Suppressor macrophage treated with lipopolysaccharide for 1 hour (primary cell): Measurements from ENCODE around the gene DENND10.
"Not testable (repeated sequence)": the region's sequence is repeated elsewhere in the genome, so short reads cannot be mapped to it uniquely, and the experiment has no call there.

ENCODE experiments used
- DNase-seq, 3 donors: peaks; one replicate each; pipeline ENCODE4 v3.0.0-alpha.2; 2020 to 2022

Gene DENND10

DNA sequence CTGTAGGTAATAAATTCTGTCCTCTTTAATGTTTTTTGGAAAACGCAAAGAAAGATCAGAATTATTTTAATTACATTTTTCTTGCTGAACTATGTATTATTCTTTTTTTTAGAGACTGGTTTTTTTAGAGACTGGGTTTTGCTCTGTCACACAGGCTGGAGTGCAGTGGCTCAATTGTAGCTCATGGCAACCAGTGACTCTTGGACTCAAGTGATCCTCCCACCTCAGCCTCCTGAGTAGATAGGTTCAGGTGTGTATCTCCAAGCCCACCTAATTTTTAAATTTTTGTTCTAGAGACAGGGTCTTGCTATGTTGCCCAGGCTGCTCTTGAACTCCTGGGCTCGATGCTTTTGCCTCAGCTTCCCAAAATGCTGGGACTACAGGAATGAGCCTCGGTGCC, 5.3 kb upstream of the DENND10 start:
- no peak for DNase-seq

DNA sequence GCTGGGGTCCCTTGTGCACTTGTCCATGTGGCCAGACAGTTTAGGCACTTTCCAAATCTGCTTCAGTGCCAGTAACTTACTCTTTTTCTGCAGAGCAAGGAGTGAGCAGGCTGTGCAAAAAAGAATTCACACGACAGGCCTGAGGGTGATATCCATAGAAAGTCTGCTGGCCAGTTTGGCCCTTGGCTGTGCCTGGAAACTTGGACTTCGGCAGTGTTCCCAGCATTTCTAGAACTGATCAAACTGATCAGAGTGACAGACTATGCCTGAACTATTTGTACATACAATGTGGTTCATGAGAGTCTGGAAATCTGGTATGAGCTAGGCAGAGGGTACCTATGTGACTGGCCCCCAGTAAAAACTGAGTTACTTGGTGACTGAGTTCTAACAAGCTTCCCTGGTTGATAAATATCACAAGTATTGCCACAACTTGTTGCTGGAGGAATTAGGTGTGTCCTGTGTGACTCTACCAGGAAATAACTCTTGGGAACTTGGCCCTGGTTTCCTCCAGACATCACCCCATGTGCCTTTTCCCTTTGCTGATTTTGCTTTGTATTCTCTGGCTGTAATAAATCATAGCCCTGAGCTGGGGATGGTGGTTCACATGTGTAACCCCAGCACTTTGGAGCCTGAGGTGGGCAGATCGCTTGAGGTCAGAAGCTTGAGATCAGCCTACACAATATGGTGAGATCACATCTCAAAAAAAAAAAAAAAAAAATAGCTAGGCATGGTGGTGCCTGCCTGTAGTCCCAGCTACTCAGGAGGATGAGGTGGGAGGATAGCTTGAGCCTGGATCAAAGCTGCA, 3.3 kb upstream of the DENND10 start:
- DNase-seq, result peak in 2 of 3 donors; percentile 38 to 58

DNA sequence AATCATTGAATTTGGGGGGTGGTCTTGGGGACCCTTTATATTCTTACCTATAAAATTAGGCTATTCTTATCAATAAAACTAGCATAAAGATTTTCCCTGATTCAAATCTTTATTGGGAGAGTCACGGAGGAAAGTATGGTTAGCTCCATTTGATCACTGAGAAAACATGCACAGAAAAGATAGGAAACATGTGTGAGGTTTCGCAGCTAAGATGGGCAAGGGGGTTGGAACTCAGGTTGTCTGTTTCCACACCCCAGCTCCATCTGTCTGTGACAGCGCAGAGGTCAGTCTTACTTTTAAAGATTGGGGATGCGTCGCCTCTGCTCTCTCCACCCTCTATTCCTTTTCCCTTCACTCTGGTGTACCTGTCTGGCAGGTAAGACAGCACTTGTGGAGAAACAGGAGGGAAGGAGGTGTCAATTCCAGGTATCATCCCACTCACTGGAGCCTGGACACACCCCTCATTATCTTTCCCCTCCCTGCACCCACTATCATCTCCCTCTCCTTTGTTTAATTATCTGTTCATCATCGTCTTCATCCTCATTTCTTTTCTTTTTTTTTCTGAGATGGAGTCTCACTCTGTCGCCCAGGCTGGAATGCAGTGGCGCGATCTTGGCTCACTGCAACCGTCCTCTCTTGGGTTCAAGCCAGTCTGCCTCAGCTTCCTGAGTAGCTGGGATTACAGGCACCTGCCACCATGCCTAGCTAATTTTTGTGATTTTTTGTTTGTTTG, 2.4 kb upstream of the DENND10 start:
- DNase-seq, result no peak

DNA sequence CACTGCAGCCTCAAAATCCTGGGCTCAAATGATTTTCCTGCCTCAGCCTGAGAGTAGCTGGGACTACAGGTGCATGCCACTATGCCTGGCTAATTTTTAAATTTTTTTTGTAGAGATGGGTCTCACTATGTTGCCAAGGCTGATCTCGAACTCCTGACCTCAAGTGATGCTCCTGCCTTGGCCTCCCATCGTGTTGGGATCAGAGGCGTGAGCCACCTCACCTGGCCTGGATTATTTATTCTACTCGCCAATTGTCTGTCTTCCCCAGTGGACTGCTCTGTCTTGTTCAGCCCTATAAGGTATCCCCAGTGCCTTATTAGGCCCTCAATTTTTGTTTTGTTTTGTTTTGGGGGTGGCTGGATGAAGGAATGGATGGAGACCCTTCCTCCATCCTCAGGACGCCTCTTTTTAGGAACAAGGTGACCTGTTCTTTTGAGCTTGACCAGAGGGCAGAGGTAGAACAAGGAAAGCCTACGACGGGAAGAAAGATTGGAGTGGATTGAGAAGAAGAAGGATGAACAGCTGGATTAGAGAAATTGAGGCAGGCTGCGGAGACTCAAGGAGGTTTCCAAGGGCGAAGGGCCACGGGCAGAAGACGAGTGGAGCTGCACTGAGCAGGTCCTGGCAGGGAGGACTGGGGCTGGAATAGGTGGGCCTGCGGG, 541 bp upstream of the DENND10 start:
- DNase-seq, result no peak

DNA sequence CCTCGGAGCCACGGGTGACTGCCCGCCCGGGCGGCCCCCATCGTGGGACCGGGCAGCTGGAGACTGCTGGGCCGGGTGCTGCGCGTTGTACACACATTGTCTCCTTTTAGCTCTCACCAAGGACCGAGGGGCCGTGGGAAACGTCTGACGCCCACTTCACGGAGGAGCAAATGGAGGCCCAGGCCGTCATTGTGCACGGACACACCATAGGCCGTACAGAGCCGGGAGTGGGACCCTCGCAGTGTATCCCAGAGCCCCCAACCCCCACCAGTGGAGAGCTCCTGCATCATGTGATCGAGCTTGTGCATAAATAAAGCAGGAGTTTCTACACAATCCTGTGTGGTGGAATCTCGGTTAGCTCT, 722 bp downstream of the DENND10 start:
- no peak for DNase-seq

DNA sequence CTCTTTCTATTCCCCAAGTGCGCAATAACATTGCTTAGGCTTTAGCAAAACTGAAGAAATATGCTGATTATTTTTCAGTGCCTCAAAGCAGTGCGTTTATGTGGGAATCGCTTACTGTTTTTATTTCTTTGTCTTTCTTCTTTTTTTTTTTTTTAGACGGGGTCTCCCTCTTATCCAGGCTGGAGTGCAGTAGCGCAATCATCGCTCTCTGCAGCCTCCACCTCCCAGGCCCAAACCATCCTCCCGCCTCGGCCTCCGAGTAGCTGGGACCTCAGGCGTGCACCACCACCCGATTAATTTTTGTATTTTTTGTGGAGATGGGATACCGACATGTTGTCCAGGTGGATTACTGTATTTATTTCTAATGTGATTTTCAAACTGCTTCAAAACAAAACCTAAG, 1.2 kb downstream of the DENND10 start:
- no peak for DNase-seq

DNA sequence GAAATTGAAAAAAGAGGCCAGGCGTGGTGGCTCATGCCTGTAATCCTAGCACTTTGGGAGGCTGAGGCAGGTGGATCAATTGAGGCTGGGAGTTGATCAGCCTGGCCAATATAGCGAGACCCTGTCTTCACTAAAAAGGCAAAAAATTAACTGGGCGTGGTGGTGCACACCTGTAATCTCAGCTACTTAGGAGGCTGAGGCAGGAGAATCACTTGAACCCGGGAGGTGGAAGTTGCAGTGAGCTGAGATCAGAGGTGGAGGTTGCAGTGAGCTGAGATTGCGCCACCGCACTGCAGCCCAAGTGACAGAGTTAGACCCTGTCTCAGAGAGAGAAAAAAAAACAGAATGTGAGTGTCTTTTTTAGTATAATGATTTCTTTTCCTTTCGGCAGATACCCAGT, 2.0 kb downstream of the DENND10 start:
- not testable (repeated sequence) for DNase-seq

DNA sequence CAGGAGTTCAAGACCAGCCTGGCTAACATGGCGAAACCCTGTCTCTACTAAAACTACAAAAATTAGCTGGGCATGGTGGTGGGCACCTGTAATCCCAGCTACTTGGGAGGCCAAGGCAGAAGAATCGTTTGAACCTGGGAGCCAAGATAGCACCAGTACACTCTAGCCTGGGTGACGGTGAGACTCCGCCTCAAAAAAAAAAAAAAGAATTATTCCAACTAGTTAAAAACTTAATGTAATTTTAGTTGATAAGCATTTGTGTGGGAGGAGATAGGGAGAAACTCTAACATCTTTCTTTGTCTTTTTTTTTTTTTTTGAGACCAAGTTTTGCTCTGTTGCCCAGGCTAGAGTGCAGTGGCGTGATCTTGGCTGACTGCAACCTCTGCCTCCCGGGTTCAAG, 3.2 kb downstream of the DENND10 start:
- DNase-seq, result not testable (repeated sequence)

DNA sequence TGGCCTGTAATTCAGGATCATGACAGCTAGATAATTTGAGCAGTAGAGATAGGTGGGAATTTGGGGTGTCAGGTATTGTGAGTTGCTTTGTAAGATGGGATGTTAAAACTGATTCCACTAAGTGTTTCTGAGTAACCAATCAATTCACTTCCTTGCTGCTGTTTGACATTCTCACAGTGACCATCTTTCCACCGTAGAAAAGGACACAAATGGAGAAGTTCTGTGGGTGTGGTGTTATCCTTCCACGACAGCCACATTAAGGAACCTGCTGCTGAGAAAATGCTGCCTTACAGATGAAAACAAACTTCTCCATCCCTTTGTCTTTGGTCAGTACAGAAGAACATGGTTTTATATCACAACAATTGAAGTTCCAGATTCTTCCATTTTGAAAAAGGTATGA, 3.9 kb downstream of the DENND10 start:
- not testable (repeated sequence) for DNase-seq

DNA sequence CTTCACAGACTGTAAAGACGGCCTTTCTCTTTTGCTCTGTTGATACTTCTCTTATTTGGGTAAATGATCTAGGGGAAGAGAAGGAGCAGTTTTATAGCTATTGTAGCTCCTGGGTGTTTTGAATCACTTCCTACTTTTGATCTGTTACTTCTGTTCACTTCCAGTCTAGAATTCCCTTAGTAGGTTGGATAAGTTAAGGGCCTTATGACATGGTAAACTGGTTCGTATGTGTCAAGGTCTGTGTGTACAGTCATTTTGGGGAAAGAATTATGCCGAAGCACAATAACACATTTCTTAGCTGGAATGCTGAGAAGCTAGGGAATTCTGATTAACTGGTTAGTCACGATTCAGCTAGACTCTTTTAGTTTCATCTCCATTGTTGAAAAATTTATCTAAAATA, 8.1 kb downstream of the DENND10 start:
- peak in 2 of 3 donors; percentile 63 to 72 for DNase-seq

DNA sequence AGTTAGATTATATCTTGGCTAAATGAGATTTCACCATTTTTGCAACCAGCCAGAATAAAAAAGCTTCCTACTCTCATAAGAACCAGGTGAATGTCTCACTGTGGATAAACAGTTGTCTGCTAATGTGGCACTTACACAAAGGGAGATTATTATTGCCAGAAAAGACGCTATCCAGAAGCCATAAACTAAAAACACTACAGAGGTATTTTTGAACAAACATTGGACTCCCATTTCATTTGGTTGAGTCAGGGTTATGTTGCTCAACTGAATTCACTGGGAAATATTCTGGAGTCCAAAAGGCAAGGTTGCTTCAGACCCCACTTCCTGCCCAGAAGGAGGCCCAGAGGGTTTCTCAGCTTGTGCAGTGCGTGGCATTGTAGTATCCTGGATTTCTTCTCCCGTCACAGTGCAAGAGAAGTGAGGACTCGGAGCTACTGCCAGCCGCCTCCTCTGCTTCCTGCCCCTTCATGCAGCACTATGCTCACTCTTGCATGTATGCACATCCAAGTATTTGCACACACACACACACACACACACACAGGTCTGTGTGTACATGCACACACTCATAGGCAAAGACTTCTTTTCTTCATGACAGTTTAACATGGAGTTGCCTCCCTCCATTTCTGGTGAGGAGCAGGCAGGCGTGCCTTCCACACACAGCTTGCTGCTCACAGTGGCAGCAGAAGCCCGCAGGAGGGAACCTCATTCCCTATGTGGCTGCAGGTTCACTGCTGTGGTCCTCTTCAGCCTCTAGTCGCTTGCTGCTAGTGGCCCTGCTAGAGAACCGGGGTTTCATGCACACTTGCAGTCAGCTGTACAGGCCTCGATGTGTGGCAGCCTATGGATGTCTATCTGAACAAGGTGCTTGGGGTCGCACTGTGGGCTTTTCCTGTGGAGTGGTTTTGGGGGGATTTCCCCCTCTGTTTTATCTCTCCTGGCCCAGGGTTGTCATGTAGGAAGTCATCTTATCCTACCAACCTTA, 10.1 kb downstream of the DENND10 start:
- peak; percentile 65 to 82 (median 77) for DNase-seq

DNA sequence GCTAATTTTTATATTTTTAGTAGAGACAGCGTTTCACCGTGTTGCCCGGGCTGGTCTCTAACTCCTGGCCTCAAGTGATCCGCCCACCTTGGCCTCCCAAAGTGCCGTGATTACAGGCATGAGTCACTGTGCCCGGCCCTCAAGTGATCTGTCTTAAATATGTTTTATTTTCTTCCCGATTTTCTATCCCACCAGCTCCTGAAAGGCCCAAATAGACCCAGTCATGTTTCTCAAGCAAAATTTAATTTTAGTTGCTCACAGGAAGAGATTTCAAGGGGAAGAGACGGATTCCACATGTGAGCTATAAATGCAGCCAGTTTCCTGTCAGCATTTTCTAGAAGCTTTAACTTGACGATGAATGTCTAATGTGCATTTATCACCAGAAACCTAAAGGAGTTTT, 12.0 kb downstream of the DENND10 start:
- peak; percentile 29 to 40 (median 33) for DNase-seq

DNA sequence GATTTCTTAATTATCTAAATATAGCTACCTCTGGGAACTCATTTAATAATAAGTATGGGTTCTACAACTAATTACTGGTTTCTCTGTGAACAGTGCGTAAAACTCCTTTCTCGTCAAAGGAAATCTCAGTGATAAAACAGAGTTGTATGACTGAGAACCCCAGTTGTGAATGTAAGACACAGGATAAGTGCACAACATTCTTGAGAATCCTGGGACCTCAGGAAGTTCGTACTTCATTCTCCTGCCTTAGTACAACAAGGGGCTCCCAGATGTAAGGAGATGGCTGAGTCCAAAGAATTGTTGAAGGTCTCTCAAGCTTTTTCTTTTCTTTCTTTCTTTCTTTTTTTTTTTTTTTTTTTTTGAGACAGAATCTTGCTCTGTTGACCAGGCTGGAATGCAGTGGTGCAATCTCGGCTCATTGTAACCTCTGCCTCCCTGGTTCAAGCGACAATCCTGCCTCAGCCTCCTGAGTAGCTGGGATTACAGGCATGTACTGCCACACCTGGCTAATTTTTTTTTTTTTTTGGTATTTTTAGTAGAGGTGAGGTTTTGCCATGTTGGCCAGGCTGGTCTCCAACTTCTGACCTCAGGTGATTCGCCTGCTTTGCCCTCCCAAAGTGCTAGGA, 12.5 kb downstream of the DENND10 start:
- no peak for DNase-seq

DNA sequence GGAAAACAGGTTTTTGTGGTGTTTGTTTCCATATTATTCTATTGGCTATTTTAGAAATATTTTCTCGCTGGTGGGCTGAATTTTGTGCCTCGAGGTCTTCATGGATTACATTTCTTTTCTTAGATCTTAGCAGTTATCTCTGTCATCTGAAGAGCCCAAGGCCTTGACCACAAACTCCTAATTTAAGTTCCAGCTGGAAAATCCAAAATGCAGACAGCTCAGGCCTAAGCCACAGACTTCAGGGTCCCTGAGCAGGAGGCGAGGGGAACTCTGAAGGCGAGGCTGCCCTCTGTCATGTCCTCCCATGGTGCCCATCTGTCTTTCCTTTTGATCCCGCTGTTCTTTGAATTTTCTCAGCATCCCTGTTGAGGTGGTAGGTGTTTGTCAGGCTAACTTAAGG, 14.3 kb downstream of the DENND10 start:
- DNase-seq, result no peak

DNA sequence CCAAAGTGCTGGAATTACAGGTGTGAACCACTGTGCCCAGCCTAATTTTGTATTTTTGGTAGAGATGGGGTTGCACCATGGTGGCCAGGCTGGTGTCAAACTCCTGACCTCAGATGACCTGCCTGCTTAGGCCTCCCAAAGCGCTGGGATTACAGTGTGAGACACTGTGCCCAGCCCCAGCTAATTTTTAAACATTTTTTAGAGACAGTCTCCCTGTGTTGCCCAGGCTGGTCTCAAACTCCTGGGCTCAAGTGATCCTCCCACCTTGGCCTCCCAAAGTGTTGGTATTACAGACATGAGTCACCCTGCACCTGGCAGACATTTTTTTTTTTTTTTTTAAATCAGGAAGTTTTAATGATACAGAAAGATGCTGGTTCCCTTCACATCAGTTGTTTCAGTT, 15.5 kb downstream of the DENND10 start:
- no peak for DNase-seq

DNA sequence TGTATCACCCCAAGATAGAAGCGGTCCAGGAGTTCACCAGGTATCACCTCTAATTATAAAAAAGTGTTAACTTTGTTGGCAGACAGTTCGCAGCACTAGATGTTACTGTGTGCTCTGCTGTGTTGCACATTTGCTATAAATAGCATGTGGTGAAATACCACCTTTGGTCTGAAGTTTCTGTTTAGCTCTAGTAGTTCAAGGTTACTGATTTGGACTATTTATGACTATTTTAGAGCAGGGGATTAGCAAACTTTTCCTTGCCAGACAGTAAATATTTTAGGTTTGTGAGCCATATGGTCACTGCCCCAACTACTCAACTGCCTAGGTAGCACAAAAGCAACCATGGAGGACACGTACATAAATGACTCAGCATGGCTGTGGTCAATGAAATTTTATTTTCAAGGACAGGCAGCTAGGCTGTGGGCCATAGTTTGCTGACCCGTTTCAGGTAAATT, 16.5 kb downstream of the DENND10 start:
- no peak for DNase-seq

DNA sequence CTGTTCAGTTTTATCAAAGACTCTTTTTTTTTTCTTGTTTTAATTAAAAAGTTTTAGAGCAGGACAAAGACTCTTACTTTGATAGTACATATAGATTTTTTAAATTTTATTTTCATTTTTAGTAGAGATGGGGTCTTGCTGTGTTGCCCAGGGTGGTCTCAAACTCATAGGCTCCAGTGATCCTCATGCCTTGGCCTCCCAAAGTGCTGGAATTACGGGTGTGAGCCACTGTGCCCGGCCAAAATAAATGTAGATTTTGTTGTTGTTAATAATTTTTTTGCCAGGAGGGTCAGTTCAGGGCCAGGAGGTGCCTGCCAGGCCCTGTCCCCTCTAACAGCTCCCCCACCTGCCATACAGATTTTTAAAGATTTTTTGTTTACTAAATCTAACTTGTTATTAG, 17.0 kb downstream of the DENND10 start:
- DNase-seq, result no peak

DNA sequence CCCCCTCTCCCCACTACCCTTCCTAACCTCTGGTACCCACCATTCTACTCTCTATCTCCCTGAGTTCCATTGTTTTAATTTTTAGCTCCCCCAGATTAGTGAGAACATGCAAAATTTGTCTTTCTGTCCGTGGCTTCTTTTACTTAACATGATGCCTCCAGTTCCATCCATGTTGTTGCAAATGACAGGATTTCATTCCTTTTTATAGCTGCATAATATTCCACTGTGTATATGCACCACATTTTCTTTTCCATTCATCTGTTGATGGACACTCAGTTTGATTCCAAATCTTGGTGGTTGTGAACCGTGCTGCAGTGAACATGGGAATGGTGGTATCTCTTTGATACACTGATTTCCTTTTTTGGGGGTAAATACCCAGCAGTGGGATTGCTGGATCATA, 22.0 kb downstream of the DENND10 start:
- DNase-seq, result no peak

DNA sequence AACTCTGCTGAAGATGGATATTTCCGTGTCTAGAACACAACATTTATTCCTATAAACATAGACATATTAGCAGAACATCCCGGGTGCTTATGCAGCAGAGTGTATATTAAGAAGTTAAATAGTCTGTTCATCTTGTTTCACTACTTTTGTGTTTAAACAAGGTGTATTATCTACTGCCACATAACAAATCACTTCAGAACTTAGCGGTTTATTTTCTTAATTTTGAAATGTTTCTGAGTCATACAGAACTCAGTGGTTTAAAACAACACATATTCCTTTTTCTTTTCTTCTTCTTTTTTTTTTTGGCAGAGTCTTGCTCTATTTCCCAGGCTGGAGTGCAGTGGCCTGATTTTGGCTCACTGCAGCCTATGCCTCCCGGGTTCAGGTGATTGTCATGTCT, 25.8 kb downstream of the DENND10 start:
- peak in 2 of 3 donors; percentile 31 to 32 for DNase-seq

DNA sequence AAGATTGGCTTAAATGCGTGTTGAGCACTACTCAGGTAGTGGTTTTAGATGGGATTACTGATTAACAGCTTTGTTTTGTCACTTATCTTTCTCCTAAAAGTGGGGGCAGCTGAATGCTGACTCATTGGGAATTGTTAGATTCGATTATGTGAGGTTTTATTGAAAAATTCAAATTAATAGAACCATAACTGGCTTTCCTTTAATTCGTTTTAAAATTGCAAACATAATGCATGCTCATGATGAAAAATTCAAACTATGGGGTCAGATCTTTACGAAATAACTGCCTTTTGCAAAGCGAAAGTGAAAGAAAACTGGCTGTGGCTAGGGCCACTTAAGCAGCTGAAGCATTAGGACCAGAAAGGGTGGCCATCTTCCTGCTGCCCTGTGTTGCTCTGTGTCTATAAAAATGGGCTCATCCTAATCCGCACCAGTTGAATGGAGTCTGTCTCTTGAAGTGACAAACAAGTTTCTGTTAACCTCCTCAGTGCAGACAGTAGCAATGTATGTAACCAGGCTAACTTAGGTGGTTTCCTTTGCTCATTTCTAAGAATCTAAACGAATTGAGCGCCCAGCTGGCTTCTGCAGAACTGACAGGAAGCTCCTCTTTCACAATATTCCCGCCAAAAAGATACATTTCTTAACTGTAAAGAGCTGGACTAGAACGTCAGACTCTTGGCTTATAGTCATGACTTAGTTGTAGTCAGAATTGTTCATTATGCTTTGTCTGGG, 27.8 kb downstream of the DENND10 start:
- DNase-seq, result peak; percentile 63 to 94 (median 73)
